GM23338 (cell line): Measurements from ENCODE around the gene MYO19. TPM values are rescaled to one million over a fixed set of nuclear protein-coding genes. Genes with fewer than 3 reads are reported as not detected.
"Not testable (repeated sequence)": the region's sequence is repeated elsewhere in the genome, so short reads cannot be mapped to it uniquely, and the experiment has no call there.

Experiments
- ATAC-seq: fragments of 200-7000 bp; cut with Tn5 transposase; 3 replicates; pipeline ENCODE4 v1.9.1; 2020
- DNase-seq: peaks from one replicate; pipeline ENCODE4 v3.0.0-alpha.2; 2015; ENCODE audit warnings: low spot score
- H2AFZ ChIP-seq: fragments of 200-600 bp; sonication (generic); 2 replicates; pipeline ENCODE4 v1.8.0; 2016; ENCODE audit warnings: antibody characterized with exemption, mild to moderate bottlenecking, moderate library complexity
- H3F3A ChIP-seq: fragments of 200-600 bp; sonication (generic); replicated peaks from 2 replicates; pipeline ENCODE4 v1.8.0; 2017; ENCODE audit warnings: antibody characterized with exemption, mixed run types, low read depth
- H3K27ac ChIP-seq: fragments of 200-600 bp; sonication (generic); 2 replicates; pipeline ENCODE4 v1.6.1; 2016; ENCODE audit warnings: low read depth
- H3K27me3 ChIP-seq: fragments of 200-600 bp; sonication (generic); 2 replicates; pipeline ENCODE4 v1.8.0; 2016; ENCODE audit warnings: mild to moderate bottlenecking, mixed run types, moderate library complexity; ENCODE audit not compliant: insufficient read depth
- H3K36me3 ChIP-seq: fragments of 200-600 bp; sonication (generic); 2 replicates; pipeline ENCODE4 v1.8.0; 2016; ENCODE audit warnings: mild to moderate bottlenecking; ENCODE audit not compliant: insufficient read depth
- H3K4me1 ChIP-seq: fragments of 200-600 bp; sonication (generic); 2 replicates; pipeline ENCODE4 v1.8.0; 2016; ENCODE audit warnings: mild to moderate bottlenecking, moderate library complexity; ENCODE audit not compliant: insufficient read depth
- H3K4me2 ChIP-seq: fragments of 200-600 bp; sonication (generic); 2 replicates; pipeline ENCODE4 v1.7.1; 2017; ENCODE audit warnings: mixed run types
- H3K4me3 ChIP-seq: fragments of 200-600 bp; sonication (generic); 2 replicates; pipeline ENCODE4 v1.6.1; 2016; ENCODE audit warnings: mixed run types
- H3K79me2 ChIP-seq: fragments of 200-600 bp; sonication (generic); replicated peaks from 2 replicates; pipeline ENCODE4 v1.8.0; 2017; ENCODE audit warnings: mild to moderate bottlenecking; ENCODE audit not compliant: insufficient read depth
- H3K9me2 ChIP-seq: fragments of 200-600 bp; sonication (generic); 2 replicates; pipeline ENCODE4 v1.8.0; 2017; ENCODE audit not compliant: insufficient read depth
- H4K20me1 ChIP-seq: fragments of 200-600 bp; sonication (generic); replicated peaks from 2 replicates; pipeline ENCODE4 v1.8.0; 2017; ENCODE audit warnings: mild to moderate bottlenecking; ENCODE audit not compliant: insufficient read depth
- H3K27ac Mint-ChIP-seq: 2 replicates; pipeline ENCODE4 v1.8.0; 2020; ENCODE audit warnings: inconsistent platforms, mild to moderate bottlenecking, moderate library complexity, mixed read lengths
- H3K27me3 Mint-ChIP-seq: 3 replicates; pipeline ENCODE4 v1.8.0; 2022; ENCODE audit warnings: low read depth, mild to moderate bottlenecking, moderate library complexity, mixed read lengths, inconsistent platforms; ENCODE audit not compliant: insufficient read depth, poor library complexity
- H3K36me3 Mint-ChIP-seq: 3 replicates; pipeline ENCODE4 v1.8.0; 2021; ENCODE audit warnings: low read depth, mild to moderate bottlenecking, inconsistent platforms, moderate library complexity, mixed read lengths
- H3K4me1 Mint-ChIP-seq: 3 replicates; pipeline ENCODE4 v1.8.0; 2020; ENCODE audit warnings: mild to moderate bottlenecking, inconsistent platforms, mixed read lengths
- H3K4me3 Mint-ChIP-seq: 3 replicates; pipeline ENCODE4 v1.8.0; 2021; ENCODE audit warnings: moderate library complexity, mild to moderate bottlenecking, inconsistent platforms, mixed read lengths
- H3K9me3 Mint-ChIP-seq: 3 replicates; pipeline ENCODE4 v1.8.0; 2020; ENCODE audit warnings: moderate library complexity, mild to moderate bottlenecking, inconsistent platforms, mixed read lengths
- CREB1 ChIP-seq: fragments of 250-450 bp; sonication (Bioruptor Pico); IDR thresholded peaks from 2 replicates; pipeline ENCODE4 v1.5.0; 2020; ENCODE audit warnings: low read depth, mild to moderate bottlenecking, moderate library complexity
- EZH2 ChIP-seq: fragments of 200-600 bp; sonication (generic); IDR thresholded peaks from one replicate; pipeline ENCODE4 v1.8.0; 2017; ENCODE audit warnings: antibody characterized with exemption, mild to moderate bottlenecking, low read depth; ENCODE audit not compliant: unreplicated experiment
- EZH2phosphoT487 ChIP-seq: fragments of 200-600 bp; sonication (generic); IDR thresholded peaks from one replicate; pipeline ENCODE4 v1.8.1; 2018; ENCODE audit warnings: antibody characterized with exemption; ENCODE audit not compliant: unreplicated experiment
- NANOG ChIP-seq: IDR thresholded peaks from 2 replicates; pipeline ENCODE4 v1.6.1; 2016; ENCODE audit warnings: antibody characterized with exemption, borderline replicate concordance
- POLR2AphosphoS5 ChIP-seq: IDR thresholded peaks from 2 replicates; pipeline ENCODE4 v1.6.1; 2016; ENCODE audit warnings: antibody characterized with exemption, low read depth
- STAT1 ChIP-seq: IDR thresholded peaks from one replicate; pipeline ENCODE4 v1.6.1; 2016; ENCODE audit warnings: antibody characterized with exemption; ENCODE audit not compliant: unreplicated experiment
- ZNF114 ChIP-seq: fragments of 250-450 bp; sonication (Bioruptor Pico); IDR thresholded peaks from 2 replicates; pipeline ENCODE4 v1.5.0; 2020; ENCODE audit warnings: mild to moderate bottlenecking, moderate library complexity
- polyA plus RNA-seq: library from polyadenylated mRNA; unstranded; fragments of >200 nt; fragmentation: Nextera tagmentation; extraction: Ambion mirVana; gene quantifications from 2 replicates; pipeline ENCODE4 v1.2.1, GENCODE V29; 2016
- total RNA-seq: library from RNA; depleted of rRNA; stranded (reverse); fragments of >200 nt; shearing (Covaris generic); gene quantifications from 2 replicates; pipeline ENCODE4 v1.2.3, GENCODE V29; 2014
- TF ChIP-seq, protein P1 (sequence below): IDR thresholded peaks from one replicate; pipeline ENCODE4 v1.6.1; 2018; ENCODE audit warnings: antibody characterized with exemption; ENCODE audit not compliant: unreplicated experiment

MYO19 gene
- total and polyA plus RNA-seq, 2 experiments from 2014 or later = 37.9 to 150 TPM

DNA sequence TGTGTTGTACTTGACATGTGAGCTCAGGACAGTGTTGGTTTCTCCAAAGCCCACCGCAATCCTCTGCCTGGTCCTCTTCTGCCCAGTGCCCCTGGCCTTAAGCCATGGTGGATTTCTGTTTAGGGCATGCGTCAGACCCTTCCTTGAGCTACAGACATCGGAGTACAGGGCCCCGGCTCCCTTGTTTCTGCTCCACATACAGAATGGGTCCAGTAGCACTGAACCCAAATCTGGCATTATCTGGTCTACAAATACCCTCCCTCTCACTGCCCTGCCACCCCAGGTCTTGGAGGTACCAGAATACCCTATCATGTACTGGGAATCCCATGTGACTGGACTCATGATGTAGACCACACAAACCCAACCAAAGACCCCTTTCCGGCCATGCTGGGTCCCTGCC is 75.6 kb downstream of the MYO19 start:
- no peaks in the 10 kb centered on the region for H3K79me2 ChIP-seq

DNA sequence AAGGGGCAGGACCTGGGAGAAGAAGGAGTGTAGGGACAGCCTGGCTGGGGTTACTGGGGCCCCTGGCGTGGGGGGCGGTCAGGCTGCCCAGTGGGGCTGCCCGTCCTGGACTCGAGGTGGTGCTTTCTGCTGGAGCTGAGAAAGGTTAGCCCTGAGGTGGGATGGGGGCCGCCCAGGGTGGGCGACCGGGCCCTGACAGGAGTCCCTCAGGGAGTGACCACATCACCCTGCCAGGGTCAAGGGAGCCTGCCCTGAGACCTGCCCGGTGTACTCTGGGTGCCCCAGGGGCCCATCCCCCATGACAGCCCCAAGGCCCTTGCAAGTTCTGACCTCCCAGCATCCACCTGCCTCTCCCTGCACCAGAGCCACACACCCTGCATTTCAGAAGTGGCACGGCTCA is 77.0 kb downstream of the MYO19 start:
- not testable (repeated sequence) for H3K27me3 Mint-ChIP-seq, H3K27ac ChIP-seq, H3K36me3 Mint-ChIP-seq, H2AFZ ChIP-seq, H3K4me3 ChIP-seq, H3K9me3 Mint-ChIP-seq, H4K20me1 ChIP-seq, H3F3A ChIP-seq, H3K27ac Mint-ChIP-seq, H3K4me1 ChIP-seq, H3K36me3 ChIP-seq, H3K9me2 ChIP-seq, H3K4me2 ChIP-seq, H3K4me3 Mint-ChIP-seq, DNase-seq, ATAC-seq, H3K27me3 ChIP-seq, H3K4me1 Mint-ChIP-seq, H3K79me2 ChIP-seq

More for the DNA sequence above, 75.6 kb downstream of the MYO19 start:
- Histone ChIP-seq H3K4me1 (no peaks in the 10 kb centered on the region), H3K4me2 (no peak overlapping the region), H3K9me2 (0 out of 2 replicates have a peak, but pooled peaks cover 4% of the 10 kb centered on the region), H3K27me3 (peaks cover 7% of the 10 kb centered on the region), H2AFZ (no peak overlapping the region), H3F3A (no peaks in the 10 kb centered on the region), H3K4me3 (no peak overlapping the region), H3K27ac (no peak overlapping the region), H3K36me3 (no peaks in the 10 kb centered on the region), H4K20me1 (0 out of 2 replicates have a peak, but pooled peaks cover 3% of the 10 kb centered on the region)
- Mint-ChIP-seq H3K27ac (no peak overlapping the region), H3K36me3 (no peaks in the 10 kb centered on the region), H3K27me3 (peaks cover 7% of the 10 kb centered on the region), H3K4me1 (no peaks in the 10 kb centered on the region; the same call in 2 of the 3 replicates), H3K4me3 (no peak overlapping the region), H3K9me3 (peaks cover 3% of the 10 kb centered on the region; the same call in 1 of the 3 replicates)
- TF ChIP-seq, protein P1, sequence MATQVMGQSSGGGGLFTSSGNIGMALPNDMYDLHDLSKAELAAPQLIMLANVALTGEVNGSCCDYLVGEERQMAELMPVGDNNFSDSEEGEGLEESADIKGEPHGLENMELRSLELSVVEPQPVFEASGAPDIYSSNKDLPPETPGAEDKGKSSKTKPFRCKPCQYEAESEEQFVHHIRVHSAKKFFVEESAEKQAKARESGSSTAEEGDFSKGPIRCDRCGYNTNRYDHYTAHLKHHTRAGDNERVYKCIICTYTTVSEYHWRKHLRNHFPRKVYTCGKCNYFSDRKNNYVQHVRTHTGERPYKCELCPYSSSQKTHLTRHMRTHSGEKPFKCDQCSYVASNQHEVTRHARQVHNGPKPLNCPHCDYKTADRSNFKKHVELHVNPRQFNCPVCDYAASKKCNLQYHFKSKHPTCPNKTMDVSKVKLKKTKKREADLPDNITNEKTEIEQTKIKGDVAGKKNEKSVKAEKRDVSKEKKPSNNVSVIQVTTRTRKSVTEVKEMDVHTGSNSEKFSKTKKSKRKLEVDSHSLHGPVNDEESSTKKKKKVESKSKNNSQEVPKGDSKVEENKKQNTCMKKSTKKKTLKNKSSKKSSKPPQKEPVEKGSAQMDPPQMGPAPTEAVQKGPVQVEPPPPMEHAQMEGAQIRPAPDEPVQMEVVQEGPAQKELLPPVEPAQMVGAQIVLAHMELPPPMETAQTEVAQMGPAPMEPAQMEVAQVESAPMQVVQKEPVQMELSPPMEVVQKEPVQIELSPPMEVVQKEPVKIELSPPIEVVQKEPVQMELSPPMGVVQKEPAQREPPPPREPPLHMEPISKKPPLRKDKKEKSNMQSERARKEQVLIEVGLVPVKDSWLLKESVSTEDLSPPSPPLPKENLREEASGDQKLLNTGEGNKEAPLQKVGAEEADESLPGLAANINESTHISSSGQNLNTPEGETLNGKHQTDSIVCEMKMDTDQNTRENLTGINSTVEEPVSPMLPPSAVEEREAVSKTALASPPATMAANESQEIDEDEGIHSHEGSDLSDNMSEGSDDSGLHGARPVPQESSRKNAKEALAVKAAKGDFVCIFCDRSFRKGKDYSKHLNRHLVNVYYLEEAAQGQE = no peak
- TF ChIP-seq CREB1 (no peak), ZNF114 (no peak), EZH2phosphoT487 (no peak), POLR2AphosphoS5 (no peak), NANOG (no peak), STAT1 (no peak), EZH2 (no peak)
- DNase-seq (no peak), ATAC-seq (no peak)

DNA sequence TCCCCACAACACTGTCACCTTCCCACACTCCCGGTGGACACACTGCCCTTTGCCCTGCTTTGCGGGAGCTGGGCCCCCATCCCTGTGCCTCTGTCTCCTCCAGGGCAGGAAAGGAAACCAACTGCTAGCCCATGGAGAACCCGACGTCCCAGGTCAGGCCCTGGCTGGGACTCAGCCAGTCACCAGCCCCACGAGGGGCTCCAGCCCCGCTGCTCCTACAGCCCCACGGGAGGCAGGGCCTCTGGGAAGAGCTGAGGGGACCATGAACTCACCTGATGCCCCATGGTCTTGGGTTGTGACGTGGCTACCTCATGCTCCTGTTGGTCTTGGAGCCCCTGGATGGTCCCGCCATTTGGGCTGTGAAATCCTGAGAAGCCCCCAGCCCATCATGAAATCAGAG is 81.8 kb downstream of the MYO19 start:
- H3K4me1 ChIP-seq, H3K27ac ChIP-seq, H3K36me3 Mint-ChIP-seq: not testable (repeated sequence)

DNA sequence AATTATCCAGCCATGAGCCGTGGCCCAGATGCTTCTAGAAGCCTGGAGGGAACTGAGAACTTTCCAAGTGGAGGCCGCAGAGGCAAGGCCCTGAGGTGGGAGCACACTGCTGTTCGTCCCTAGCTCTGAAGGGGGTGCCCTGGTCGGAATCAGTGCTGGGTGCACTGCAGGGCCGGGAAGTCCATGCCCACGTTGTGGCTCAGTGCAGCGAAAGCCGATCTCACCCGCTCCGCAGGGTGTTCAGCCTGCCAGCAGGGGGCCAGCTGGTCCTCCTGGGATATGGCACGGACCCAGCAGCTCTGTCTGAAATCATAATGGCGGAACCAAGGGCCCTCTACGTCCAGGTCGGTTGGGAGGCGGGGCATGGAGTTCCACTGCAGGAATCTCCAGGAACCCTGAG is 84.7 kb downstream of the MYO19 start:
- not testable (repeated sequence) for H3K4me3 ChIP-seq, H3K4me3 Mint-ChIP-seq, H3F3A ChIP-seq, H3K9me3 Mint-ChIP-seq, H3K4me1 ChIP-seq, H3K36me3 ChIP-seq, H2AFZ ChIP-seq, DNase-seq, H3K79me2 ChIP-seq, H3K27me3 ChIP-seq, H3K27ac ChIP-seq, H3K36me3 Mint-ChIP-seq, H3K4me1 Mint-ChIP-seq, H3K9me2 ChIP-seq, ATAC-seq, H4K20me1 ChIP-seq, H3K27me3 Mint-ChIP-seq, H3K27ac Mint-ChIP-seq, H3K4me2 ChIP-seq

More for the DNA sequence above, 81.8 kb downstream of the MYO19 start:
- H3F3A ChIP-seq, H4K20me1 ChIP-seq, H3K79me2 ChIP-seq, H3K36me3 ChIP-seq, H3K27me3 Mint-ChIP-seq, H3K27me3 ChIP-seq, H3K9me2 ChIP-seq, H3K4me2 ChIP-seq, H2AFZ ChIP-seq, DNase-seq, H3K27ac Mint-ChIP-seq, ATAC-seq, H3K4me3 ChIP-seq, H3K9me3 Mint-ChIP-seq, H3K4me3 Mint-ChIP-seq, H3K4me1 Mint-ChIP-seq: not testable (repeated sequence)
